HG03280 (cell line): ENCODE results near the gene IQCM.
A peak's percentile ranks its signal among the peaks of the same experiment; 100 is the strongest.
"Not testable (repeated sequence)": the region's sequence is repeated elsewhere in the genome, so short reads cannot be mapped to it uniquely, and the experiment has no call there.

ENCODE experiments used
- ATAC-seq: cut with Tn5 transposase; IDR thresholded peaks from one replicate; pipeline ENCODE4 v1.9.1; 2021; ENCODE audit warnings: mild to moderate bottlenecking, moderate library complexity; ENCODE audit not compliant: unreplicated experiment

The IQCM gene

DNA sequence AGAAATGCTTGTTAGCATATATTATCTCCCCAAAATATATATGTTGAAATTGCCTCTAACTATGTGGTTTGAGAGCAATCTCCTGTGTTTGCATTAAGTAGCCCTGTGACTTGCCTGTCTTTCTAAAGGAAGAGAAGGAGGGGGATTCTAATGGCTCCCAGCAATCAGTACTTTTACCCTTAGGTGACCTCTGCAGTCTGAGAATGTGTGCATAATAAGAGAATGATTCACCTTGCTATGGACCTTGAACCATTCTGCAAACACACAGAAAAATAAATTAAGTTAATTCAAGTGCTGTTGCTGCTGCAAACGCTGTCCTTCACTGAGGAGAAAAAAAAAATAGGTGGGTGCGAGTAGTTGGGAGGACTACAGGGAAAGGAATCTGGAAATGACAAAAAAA is 322.2 kb downstream of the IQCM start:
- no peak for ATAC-seq

DNA sequence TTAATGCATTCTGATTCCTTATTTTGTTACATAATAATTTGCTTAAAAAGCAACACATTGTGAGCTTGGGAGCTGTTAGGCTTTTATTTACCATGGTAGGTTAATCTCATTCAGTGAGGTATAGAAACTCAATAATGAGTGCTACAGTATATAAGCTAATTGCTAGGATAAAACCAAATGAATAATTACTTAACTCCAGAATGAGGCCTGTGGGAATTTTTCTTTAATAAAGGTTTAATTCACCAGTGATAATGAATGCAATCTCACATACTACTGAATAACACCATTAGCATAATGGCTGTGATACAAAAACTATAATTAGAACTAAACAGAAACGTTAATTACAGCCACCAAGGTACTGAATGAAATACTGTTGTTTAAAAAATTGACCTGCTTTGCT is 326.3 kb downstream of the IQCM start:
- ATAC-seq, result no peak

DNA sequence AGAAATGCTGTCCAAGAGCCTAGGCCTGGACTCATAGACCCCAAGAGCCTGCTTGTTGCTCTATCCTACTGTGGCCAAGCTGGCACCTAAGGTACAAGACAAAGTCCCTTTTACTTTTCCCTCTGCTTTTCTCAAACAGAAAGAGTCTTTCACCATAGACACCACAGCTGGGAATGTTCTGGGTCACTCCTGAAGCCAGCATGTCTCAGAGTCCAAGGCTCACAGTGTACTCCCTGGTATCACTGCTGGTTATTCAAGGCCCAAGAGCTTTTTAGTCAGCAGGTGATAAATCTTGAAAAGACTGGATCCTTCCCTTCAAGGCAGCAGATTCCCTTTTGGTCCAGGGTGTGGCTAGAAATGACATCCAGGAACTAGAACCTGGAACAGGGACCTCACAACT is 328.8 kb downstream of the IQCM start:
- ATAC-seq, result no peak

DNA sequence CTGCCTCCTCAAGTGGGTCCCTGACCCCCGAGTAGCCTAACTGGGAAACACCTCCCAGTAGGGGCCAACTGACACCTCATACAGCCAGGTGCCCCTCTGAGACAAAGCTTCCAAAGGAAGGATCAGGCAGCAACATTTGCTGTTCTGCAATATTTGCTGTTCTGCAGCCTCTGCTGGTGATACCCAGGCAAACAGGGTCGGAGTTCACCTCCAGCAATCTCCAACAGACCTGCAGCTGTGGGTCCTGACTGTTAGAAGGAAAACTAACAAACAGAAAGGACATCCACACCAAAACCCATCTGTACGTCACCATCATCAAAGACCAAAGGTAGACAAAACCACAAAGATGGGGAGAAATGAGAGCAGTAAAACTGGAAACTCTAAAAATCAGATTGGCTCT is 347.0 kb downstream of the IQCM start:
- not testable (repeated sequence) for ATAC-seq

DNA sequence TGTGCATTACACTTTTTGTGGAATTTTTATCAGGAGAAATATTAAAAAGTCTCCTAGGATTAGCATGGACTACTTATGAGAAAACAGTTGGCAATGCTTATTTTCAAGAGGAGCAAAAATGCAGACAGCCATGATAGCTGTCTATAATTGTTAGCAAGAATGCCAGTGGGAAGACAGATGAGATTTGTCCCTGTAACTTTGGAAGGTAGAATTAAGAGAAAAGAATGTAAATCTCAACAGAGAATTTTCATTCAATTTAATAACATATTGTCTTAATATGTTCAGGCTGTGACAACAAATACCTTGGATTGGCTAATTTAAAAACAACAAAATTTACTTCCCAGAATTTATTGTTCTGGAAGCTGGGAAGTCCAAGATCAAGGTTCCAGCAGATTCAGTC is 349.2 kb downstream of the IQCM start:
- no peak for ATAC-seq

DNA sequence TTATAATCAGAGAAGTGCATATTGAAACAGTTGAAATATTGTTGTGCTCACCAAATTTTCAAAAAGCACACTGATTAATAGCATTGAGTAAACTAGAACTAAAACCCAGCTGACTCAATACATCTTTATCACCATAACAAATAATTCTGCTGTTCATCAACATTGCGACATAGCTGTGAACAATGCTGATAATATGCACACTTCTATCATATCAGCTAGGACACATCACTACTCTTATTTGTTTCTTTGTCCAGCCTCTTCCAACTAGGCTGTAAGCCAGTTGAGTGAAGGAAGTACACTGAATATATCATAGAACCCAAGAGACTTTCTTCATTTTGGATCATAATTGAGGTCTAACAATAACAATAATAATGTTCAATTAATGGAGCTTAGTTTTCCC is 349.7 kb downstream of the IQCM start:
- ATAC-seq, result no peak

DNA sequence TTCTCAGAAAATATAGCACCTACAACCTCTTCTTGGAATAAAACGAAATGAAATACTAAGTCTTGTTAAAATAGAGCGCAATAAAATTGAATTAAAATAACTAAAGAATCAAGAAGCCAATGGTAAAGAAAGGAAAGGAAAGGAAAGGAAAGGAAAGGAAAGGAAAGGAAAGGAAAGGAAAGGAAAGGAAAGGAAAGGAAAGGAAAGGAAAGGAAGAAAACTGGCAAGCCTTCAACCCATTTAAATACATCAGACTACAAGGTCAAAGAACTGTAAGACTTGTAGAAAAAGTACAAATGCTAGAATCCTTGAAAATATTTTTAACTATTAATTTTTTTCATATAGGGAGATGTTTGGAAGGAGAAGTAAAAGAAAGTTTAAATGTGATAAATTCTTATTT is 372.1 kb downstream of the IQCM start:
- no peak for ATAC-seq

DNA sequence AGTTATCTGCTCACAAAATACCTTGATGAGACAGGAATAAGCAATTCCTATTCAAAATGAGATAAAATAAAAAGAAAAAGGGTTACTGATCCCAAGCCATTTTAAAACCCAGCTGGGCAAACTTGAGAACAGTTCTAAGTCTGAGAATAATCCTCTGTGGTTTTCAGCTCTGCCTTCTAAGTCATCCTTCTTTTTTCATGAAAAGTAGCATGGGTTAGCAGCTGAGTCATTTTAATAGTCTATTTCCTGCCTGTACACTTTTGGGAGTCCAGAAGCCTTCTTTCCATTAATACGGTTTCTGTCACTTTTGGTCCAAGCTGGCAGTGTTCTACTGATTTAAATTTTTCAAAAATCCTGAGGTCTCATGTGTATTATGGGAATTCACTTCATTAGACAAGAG is 374.3 kb downstream of the IQCM start:
- no peak for ATAC-seq

DNA sequence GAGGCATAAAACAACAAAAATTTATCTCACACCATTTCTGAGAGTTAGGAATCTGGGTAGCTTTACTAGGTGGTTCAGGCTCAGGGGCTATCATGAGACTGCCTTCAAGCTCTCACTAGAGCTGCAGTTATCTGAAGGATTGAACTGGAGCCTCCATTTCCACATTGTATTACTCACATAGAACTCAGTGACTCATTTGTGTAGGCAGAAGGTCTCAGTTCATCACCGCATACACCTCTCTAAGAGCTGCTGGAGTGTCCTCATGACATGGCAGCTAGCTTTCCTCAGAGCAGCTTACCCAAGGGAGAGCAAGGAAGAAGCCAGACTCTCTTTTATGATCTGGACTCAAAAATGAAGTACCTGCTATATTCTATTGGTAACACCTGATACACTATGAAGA is 389.2 kb downstream of the IQCM start:
- no peak for ATAC-seq

DNA sequence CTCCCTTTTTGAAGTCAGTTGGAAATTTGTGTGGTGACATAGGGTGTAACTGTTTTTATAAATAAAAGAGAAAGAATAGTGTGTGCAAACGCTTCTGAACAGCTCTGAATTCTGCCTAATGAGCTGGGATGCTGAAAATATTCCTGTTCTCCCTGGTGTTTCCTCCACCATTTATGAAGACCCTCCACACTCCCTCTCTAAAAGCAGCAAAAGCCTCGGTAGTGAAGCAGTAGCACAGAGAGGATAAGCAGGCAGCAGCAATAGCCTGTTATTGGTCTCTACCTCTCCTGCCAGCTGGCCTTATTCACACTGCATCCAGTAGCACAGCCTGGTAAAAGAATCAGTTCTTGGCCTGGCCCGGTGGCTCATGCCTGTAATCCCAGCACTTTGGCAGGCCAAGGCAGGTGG is 406.1 kb downstream of the IQCM start:
- ATAC-seq, result no peak

DNA sequence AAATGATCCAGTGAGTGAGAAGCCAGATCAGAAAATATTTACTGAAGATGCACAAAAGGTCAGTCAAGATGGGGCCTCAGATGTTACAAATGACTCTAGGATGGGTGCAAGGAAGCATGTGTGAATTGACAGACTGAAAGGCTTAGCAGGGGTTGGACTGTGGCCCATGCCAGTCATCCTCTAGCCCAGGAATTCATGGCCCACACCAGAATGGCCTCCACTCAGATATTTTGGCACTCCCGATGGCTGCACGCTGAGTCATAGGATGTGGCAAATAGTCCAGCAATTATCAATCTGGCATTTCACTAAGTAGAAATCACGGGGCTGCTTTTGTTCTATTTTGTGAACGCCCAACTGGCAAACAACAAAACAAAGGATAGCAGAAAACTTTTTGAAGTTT is 406.5 kb downstream of the IQCM start:
- ATAC-seq, result no peak

DNA sequence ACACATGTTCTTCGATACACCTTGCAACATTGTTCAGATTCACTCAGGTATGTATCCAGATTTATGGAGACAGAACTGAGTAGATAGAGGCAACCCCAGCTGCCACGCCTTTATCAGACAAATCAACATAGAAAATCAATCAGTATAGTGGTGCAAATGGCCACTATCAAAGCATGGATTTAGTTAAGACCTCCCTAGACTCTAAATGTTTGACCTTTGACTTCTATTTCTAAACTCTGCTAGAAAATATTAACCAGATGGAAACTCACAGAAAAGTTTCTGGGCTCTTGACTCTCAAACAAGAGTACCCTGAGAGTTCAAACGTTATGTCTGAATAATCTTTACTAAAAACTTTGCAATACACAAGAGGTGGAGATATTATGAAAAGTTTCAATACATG is 411.5 kb downstream of the IQCM start:
- ATAC-seq, result no peak

DNA sequence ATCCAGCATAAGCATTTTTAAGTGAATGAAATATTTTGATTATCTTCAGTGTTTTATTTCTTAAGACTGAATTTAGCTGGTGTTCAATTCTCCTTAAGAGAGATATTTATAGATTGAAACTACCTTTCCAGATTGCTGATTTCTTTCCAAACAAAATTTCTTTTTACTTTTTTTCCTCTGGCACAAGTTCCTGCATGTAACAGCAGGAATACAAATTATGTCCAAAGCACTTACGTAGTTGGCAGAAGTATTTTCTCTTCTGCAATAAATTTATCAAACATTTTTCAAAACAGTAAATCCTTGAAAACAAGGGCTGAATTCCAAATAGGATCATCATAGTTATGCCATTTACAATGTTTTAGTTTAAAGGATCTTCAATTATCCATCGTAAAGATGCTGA is 412.6 kb downstream of the IQCM start:
- no peak for ATAC-seq

DNA sequence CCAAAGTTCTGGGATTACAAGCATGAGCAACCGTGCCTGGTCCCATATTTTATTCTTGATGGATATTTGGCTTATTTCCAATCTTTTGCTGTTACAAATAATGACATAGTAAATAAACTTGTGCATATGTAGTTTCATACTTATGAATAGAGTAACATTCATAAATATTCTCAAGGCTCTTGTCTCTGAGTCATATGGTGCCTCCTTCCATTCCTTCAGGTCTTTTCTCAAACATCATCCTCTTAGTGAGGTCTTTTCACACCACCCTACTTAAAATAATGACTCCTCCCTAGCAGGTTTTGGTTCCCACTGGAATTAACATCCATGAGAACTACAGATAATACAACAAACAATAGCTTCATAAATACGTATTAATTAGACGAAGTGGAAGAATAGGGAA is 416.6 kb downstream of the IQCM start:
- ATAC-seq, result no peak

DNA sequence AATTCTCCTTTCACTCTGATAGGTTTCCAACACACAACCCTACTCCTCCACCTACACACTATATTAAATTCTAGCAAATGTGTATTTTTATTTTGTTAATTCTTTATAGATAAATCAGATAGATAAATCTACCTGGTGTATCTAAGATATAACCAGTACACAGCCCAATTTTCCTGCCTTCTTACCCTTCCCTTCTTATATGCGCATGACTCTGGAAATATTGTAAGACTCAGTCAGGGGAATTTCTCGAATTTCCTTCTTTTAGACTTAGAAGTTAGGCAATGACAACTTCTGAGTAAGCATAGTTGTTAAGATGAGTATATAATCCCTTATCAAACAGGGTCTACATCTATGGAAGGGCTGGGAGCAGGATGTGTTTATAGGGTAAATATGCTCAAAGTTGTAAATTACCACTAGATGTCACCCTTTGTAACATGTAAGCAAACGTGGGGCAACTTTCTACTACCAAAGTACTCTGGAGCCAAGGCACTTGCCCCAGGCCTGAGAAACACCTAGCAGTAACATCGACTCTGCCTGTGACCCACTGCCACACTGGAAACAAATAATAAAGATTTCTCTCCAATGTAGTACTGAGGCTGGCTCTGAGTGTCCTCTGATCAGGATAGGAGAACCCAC is 444.7 kb downstream of the IQCM start:
- ATAC-seq, result peak; percentile 80

DNA sequence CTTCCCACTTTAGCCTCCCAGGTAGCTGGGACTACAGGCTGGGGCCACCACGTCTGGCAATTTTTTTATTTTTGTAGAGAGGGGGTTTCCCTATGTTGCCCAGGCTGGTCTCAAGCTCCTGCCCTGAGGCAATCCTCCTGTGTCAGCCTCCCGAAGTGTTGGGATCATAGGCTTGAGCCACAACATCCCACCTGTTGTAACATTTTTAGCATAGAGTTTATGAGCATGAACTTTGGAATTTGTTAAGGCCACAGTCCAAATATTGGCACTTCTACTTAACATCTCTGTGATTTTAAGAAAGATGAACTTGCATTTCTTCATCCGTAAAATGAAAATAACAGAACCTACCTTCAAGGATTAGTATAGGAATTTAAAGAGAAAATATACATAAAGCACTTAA is 445.6 kb downstream of the IQCM start:
- ATAC-seq, result no peak

DNA sequence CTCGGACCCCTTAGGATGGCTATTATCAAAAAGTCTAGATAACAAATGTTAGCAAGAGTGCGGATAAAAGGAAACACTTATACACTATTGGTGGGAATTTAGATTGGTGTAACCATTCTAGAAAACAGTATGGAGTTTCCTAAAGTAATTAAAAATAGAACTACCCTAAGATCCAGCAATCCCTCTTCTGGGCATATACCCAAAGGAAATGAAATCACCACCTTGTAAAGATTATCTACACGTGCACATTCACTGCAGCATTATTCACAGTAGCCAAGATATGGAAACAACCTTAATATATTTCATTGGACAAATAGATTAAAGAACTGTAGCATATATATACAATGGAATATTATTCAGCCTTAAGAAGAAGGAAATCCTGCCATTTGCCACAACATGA is 462.4 kb downstream of the IQCM start:
- no peak for ATAC-seq

DNA sequence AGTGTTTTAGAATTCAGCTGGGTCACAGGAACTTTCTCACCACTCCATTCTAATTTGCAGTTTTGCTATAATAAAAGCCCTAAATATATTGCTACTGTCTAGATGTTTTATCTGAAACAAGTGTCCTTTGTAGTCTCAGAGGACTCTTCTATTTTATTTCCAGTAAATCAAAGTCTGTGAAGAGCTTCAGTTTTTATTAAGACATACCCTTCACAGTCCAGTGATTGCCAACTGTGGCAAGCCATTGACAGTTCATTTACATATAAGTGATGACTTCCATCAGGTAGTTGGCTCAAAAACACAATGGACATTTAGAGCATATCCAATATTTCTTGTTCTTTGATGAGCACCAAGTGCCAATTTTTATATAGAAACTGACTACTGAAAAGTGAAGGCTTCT is 466.1 kb downstream of the IQCM start:
- ATAC-seq, result no peak

DNA sequence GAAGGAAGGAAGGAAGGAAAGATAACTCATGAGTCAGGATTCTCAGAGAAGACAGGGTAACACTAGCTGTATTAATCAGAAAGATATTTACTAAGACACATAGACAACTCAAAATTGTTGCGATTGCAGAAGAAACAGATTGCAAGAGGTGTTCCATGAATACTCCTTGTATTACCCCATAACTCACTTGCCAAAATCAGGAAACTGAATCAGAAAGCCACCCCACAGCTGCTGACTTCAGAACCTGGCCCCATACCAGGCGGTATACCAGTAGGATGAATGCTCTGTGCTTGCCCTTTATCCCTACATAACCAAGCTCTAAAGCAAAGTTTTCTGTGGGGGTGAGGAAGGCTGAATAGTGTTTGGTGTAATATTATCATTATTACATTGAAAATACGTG is 468.5 kb downstream of the IQCM start:
- no peak for ATAC-seq

DNA sequence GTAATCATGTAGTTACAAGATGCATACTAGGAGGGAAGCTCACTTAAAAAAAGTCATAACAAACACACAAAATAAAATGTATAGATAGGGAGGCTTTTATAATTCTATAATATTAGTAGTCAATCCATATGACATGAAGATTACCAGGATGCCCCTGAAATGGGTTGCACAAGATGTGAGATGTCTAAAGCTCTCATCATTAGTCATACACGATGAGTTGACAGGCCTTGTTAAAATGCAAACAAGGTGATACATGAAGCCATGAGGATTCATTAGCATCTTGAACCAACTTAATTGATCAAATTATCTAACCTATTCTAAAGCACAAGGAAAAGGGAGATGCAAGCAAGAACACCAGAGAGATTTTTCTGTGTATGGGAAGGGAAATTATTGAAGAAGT is 470.2 kb downstream of the IQCM start:
- no peak for ATAC-seq

DNA sequence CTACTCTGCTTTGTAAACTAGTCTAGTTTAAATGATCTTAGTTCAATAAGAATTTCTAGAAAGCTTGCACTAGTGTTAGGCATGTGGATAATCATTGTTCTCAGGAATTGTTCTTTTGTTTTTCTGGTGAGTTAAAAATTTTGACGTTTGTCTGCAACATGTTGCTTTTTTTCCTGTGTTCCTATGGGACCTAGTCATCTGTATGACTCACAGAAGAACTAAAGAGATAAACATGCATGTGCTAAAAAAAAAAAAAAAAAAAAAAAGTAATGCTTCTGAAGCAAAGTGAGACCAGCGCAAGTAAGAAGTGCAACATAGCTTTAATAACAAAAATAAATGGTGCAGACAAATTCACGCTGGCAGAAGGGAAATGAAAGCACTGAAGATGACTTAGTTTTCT is 471.2 kb downstream of the IQCM start:
- no peak for ATAC-seq

DNA sequence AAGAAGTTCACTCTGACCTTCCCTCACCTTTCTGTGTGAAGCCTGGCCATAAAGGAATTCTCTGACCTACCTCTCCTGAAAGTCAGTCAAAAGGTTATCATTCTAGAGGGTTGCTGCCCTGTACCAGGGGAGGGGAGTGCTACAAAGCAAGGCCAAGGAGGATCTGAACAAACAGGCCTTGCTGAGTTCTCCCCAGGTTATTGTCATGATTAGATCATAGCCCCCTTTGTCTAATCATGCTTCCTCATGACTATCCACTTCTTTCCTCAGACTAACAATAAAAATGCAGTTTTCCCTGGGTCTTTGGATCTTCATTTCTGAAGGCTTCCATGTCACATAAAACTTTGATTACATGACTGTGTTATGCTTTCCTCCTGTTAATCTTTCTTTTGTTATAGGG is 472.0 kb downstream of the IQCM start:
- no peak for ATAC-seq

DNA sequence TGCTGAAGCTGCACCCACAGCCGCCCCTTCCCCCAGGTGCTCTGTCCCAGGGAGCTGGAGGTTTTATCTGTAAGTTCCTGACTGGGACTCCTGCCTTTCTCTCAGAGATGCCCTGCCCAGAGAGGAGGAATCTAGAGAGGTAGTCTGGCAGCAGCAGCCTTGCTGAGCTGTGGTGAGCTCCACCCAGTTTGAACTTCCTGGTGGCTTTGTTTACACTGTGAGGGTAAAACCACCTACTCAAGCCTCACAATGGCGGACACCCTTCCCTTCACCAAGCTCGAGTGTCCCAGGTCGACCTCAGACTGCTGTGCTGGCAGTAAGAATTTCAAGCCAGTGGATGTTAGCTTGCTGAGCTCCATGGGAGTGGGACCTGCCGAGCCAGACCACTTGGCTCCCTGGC is 474.5 kb downstream of the IQCM start:
- ATAC-seq, result not testable (repeated sequence)

DNA sequence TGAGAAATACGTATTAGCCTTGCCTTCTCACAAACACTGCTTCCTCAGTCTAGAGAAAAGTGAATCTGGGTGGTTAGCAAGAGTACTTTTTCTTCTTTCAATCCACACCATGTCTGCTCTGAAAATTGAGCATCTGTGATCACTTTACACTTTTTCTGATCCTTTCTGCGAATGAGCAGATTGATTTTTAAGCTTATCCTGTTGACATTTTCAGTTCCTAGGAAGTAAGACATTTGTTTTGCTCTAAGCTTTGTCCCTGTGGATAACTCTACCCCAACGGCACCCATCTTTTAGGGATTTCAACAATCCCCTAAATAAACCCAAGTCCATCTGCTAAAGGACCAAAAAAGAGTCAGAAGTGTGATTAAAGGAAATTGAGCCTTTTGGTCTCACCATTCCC is 487.5 kb downstream of the IQCM start:
- ATAC-seq, result no peak
